Lung (tissue), 12 donors: Measurements from ENCODE around the gene TEAD4. TPM values are rescaled to one million over a fixed set of nuclear protein-coding genes. Genes with fewer than 3 reads are reported as not detected.
A peak's percentile ranks its signal among the peaks of the same experiment; 100 is the strongest.

Experiments used
- ATAC-seq: fragments of 200-7000 bp; cut with Tn5 transposase; one replicate; pipeline ENCODE4 v1.9.1; 2020; ENCODE audit warnings: moderate number of reproducible peaks; ENCODE audit not compliant: insufficient read depth, low FRiP score
- DNase-seq, 3 donors: peaks; one replicate each; pipeline ENCODE4 v3.0.0-alpha.2; 2013 to 2017
- H3K27ac ChIP-seq, 2 donors: one replicate each; pipeline ENCODE4 v1.5.1; 2013; ENCODE audit warnings: mild to moderate bottlenecking in 2 of 2, moderate library complexity in 2 of 2, control low read depth in 1 of 2, inconsistent platforms in 1 of 2, low read depth in 1 of 2, low read length in 1 of 2
- H3K27me3 ChIP-seq, 3 donors: one replicate each; pipeline ENCODE4 v1.5.1; 2013; ENCODE audit warnings: low read length in 2 of 3; ENCODE audit not compliant: control insufficient read depth in 3 of 3, insufficient read depth in 3 of 3
- H3K36me3 ChIP-seq, 4 donors: one replicate each; pipeline ENCODE4 v1.5.1; 2013; ENCODE audit warnings: low read length in 4 of 4, mild to moderate bottlenecking in 1 of 4, moderate library complexity in 1 of 4; ENCODE audit not compliant: control insufficient read depth in 4 of 4, insufficient read depth in 4 of 4
- H3K4me1 ChIP-seq, 5 donors: one replicate each; pipeline ENCODE4 v1.5.1; 2013; ENCODE audit warnings: low read length in 5 of 5, mild to moderate bottlenecking in 2 of 5, moderate library complexity in 1 of 5; ENCODE audit not compliant: control insufficient read depth in 5 of 5, insufficient read depth in 5 of 5
- H3K4me3 ChIP-seq: one replicate; pipeline ENCODE4 v1.5.1; 2013; ENCODE audit warnings: mild to moderate bottlenecking, control low read depth, moderate library complexity
- H3K9ac ChIP-seq, 2 donors: one replicate each; pipeline ENCODE4 v1.5.1; 2013; ENCODE audit warnings: low read length in 2 of 2, control low read depth in 1 of 2; ENCODE audit not compliant: insufficient read depth in 1 of 2
- H3K9me3 ChIP-seq, 4 donors: one replicate each; pipeline ENCODE4 v1.5.1; 2013; ENCODE audit warnings: low read length in 3 of 4, mild to moderate bottlenecking in 1 of 4, moderate library complexity in 1 of 4; ENCODE audit not compliant: control insufficient read depth in 4 of 4, insufficient read depth in 3 of 4
- CTCF ChIP-seq: IDR thresholded peaks from 2 replicates; pipeline ENCODE4 v1.5.1; 2012; ENCODE audit warnings: mild to moderate bottlenecking; ENCODE audit errors: control extremely low read depth, extremely low read depth
- WGBS, 2 donors: extraction: QIAGEN DNeasy Blood & Tissue Kit; methylation state at CpG; one replicate each; pipeline ENCODE4 v1.1.7; 2013; 5-methylcytosine and 5-hydroxymethylcytosine counted together
- polyA plus RNA-seq, 2 donors: library from polyadenylated mRNA; stranded (reverse); fragments of 200-250 nt; gene quantifications; one replicate each; pipeline ENCODE4 v1.2.1, GENCODE V29; 2013
- total RNA-seq, 2 donors: library from RNA; depleted of rRNA in 1 of 2; stranded (reverse); fragments of >200 nt in 1 of 2; gene quantifications; one replicate each; pipeline ENCODE4 v1.2.1, GENCODE V29; 2014 to 2021
- donor health status: control.
- donor health status: control.
- donor health status: Bipolar disorder and iron deficiency.
- donor health status: healthy.
- donor health status: DM: yes; HTN: yes; CAD: no.

The TEAD4 gene
- total and polyA plus RNA-seq, 4 donors: 7.1 to 36.3 (median 28.8) TPM

- H3K9ac ChIP-seq: no peak overlapping the region
- DNase-seq: peak; percentile 60 to 75 (median 60)
- H3K9me3 ChIP-seq: no peaks in the 10 kb centered on the region
- H3K36me3 ChIP-seq: no peaks in the 10 kb centered on the region
- WGBS, 2 donors: 88 to 91% methylated on average over 8 of the region's 8 CpGs
- no peak for TF ChIP-seq CTCF
- no peaks in the 10 kb centered on the region for H3K27me3 ChIP-seq
- no peak for ATAC-seq
- peaks cover 0 to 20% (median 6%) of the 10 kb centered on the region in 5 donors for H3K4me1 ChIP-seq
- no peak overlapping the region for H3K27ac ChIP-seq
- H3K4me3 ChIP-seq: no peak overlapping the region
Measured at GRCh38 chr12:3071107-3071506, 111.9 kb downstream of the TEAD4 start.

- H3K4me3 ChIP-seq: no peak overlapping the region
- H3K27ac ChIP-seq: no peak overlapping the region
- no peaks in the 10 kb centered on the region for H3K9me3 ChIP-seq
- no peak for TF ChIP-seq CTCF
- no peaks in the 10 kb centered on the region for H3K36me3 ChIP-seq
- WGBS, 2 donors: 95 to 96% methylated on average over 25 of the region's 25 CpGs
- peaks cover 0 to 20% (median 12%) of the 10 kb centered on the region in 5 donors for H3K4me1 ChIP-seq
- DNase-seq (no peak), ATAC-seq (no peak)
- no peak overlapping the region for H3K9ac ChIP-seq
- no peaks in the 10 kb centered on the region for H3K27me3 ChIP-seq
Measured at GRCh38 chr12:3071710-3072109, 112.5 kb downstream of the TEAD4 start.

GRCh38 chr12:3073438-3074250 is 114.4 kb downstream of the TEAD4 start:
- Histone ChIP-seq H3K4me3 (no peak overlapping the region), H3K4me1 (peaks cover 3 to 26% (median 18%) of the 10 kb centered on the region in 5 donors), H3K9me3 (no peaks in the 10 kb centered on the region), H3K27ac (peak overlapping the region; percentile 54 to 76), H3K27me3 (no peaks in the 10 kb centered on the region), H3K36me3 (no peaks in the 10 kb centered on the region), H3K9ac (no peak overlapping the region)
- peak; percentile 88 for TF ChIP-seq CTCF
- peak; percentile 48 for ATAC-seq
- DNase-seq: peak; percentile 92 to 94 (median 92)
- WGBS, 2 donors: 5 to 7% methylated on average over 13 of the region's 13 CpGs
